Glutamatergic neuron (in vitro differentiated cells): ENCODE measurements around the gene NR6A1. TPM values are rescaled to one million over a fixed set of nuclear protein-coding genes. Genes with fewer than 3 reads are reported as not detected.

Experiments used
- DNase-seq: peaks from one replicate; pipeline ENCODE4 v3.0.0; 2022
- H3K27ac Mint-ChIP-seq: one replicate; pipeline ENCODE4 v1.8.0; 2020; ENCODE audit warnings: mild to moderate bottlenecking, mixed read lengths, inconsistent platforms; ENCODE audit not compliant: unreplicated experiment
- H3K27me3 Mint-ChIP-seq: one replicate; pipeline ENCODE4 v1.8.0; 2020; ENCODE audit warnings: mild to moderate bottlenecking, moderate library complexity, mixed read lengths, inconsistent platforms; ENCODE audit not compliant: unreplicated experiment
- H3K36me3 Mint-ChIP-seq: one replicate; pipeline ENCODE4 v1.8.0; 2020; ENCODE audit warnings: mild to moderate bottlenecking, mixed read lengths, inconsistent platforms; ENCODE audit not compliant: unreplicated experiment
- H3K4me1 Mint-ChIP-seq: one replicate; pipeline ENCODE4 v1.8.0; 2020; ENCODE audit warnings: mild to moderate bottlenecking, low read depth, mixed read lengths, inconsistent platforms; ENCODE audit not compliant: unreplicated experiment
- H3K4me3 Mint-ChIP-seq: one replicate; pipeline ENCODE4 v1.8.0; 2020; ENCODE audit warnings: mild to moderate bottlenecking, mixed read lengths, inconsistent platforms; ENCODE audit not compliant: unreplicated experiment
- H3K9me3 Mint-ChIP-seq: one replicate; pipeline ENCODE4 v1.8.0; 2020; ENCODE audit warnings: mild to moderate bottlenecking, moderate library complexity, mixed read lengths, inconsistent platforms; ENCODE audit not compliant: unreplicated experiment
- CTCF ChIP-seq: fragments of 200-600 bp; sonication (generic); IDR thresholded peaks from one replicate; pipeline ENCODE4 v1.5.0; 2021; ENCODE audit not compliant: partially characterized antibody, unreplicated experiment
- long read RNA-seq: library from polyadenylated mRNA; unstranded; transcript quantifications from one replicate; pipeline ENCODE4 v2.0.0, GENCODE V29; 2020; ENCODE audit not compliant: unreplicated experiment
- total RNA-seq: library from RNA; stranded (reverse); fragmentation: NEBNext Ultra II Directional; extraction: Animal tissue kit (Norgen Biotek cat#: 25700); gene quantifications from one replicate; pipeline ENCODE4 v1.2.1, GENCODE V29; 2021; ENCODE audit not compliant: unreplicated experiment

NR6A1 gene
- 51.0 TPM for total RNA-seq
- long read RNA-seq, partial matches to known transcripts, result 1 of 8 reads
- long read RNA-seq, other reads (novel, unspliced or antisense), result 7 of 8 reads

GRCh38 chr9:124771021-124771866 is at the start of gene NR6A1:
Gene NR6A1 (minus strand): TSS chr9:124771311.
- H3K27ac Mint-ChIP-seq, result peak within 1 kb of the TSS; percentile 94
- peaks cover 11% of the 10 kb centered on the region for H3K4me1 Mint-ChIP-seq
- peak; percentile 48 for TF ChIP-seq CTCF
- peak within 1 kb of the TSS; percentile 90 for H3K4me3 Mint-ChIP-seq
- H3K9me3 Mint-ChIP-seq, result peaks cover 20% of the 10 kb centered on the region
- peak; percentile 98 for DNase-seq
- no peaks in the 10 kb centered on the region for H3K36me3 Mint-ChIP-seq
- peaks cover 23% of the 10 kb centered on the region for H3K27me3 Mint-ChIP-seq

GRCh38 chr9:124818431-124819281 is 47.5 kb upstream of the NR6A1 start:
- Mint-ChIP-seq H3K9me3 (peaks cover 2% of the 10 kb centered on the region), H3K27me3 (no peaks in the 10 kb centered on the region), H3K27ac (no peak overlapping the region), H3K4me3 (no peak overlapping the region), H3K4me1 (peaks cover 7% of the 10 kb centered on the region), H3K36me3 (no peaks in the 10 kb centered on the region)
- TF ChIP-seq CTCF, result no peak
- DNase-seq, result no peak

- Mint-ChIP-seq H3K36me3 (no peaks in the 10 kb centered on the region), H3K27ac (no peak overlapping the region), H3K4me1 (peaks cover 5% of the 10 kb centered on the region), H3K27me3 (no peaks in the 10 kb centered on the region), H3K4me3 (no peak overlapping the region), H3K9me3 (peaks cover 6% of the 10 kb centered on the region)
- TF ChIP-seq CTCF, result no peak
- no peak for DNase-seq
Measured at GRCh38 chr9:124815601-124816000, 44.5 kb upstream of the NR6A1 start.

- no peak for TF ChIP-seq CTCF
- Mint-ChIP-seq H3K9me3 (peaks cover 6% of the 10 kb centered on the region), H3K27me3 (no peaks in the 10 kb centered on the region), H3K36me3 (no peaks in the 10 kb centered on the region), H3K4me3 (no peak overlapping the region), H3K4me1 (peaks cover 4% of the 10 kb centered on the region), H3K27ac (no peak overlapping the region)
- DNase-seq, result no peak
Measured at GRCh38 chr9:124814164-124814535, 43.0 kb upstream of the NR6A1 start.
